Choroid plexus epithelial cell (primary cell): ENCODE results near the gene MAP2K7.
"Not testable (repeated sequence)": the region's sequence is repeated elsewhere in the genome, so short reads cannot be mapped to it uniquely, and the experiment has no call there.

Experiments used
- DNase-seq: peaks from one replicate; pipeline ENCODE4 v3.0.0-alpha.2; 2010; ENCODE audit warnings: low read depth
- H3K4me3 ChIP-seq: 2 replicates; pipeline ENCODE4 v1.5.1; 2011; ENCODE audit warnings: low read depth, mild to moderate bottlenecking, control low read depth, low read length, moderate library complexity
- CTCF ChIP-seq: conservative IDR thresholded peaks from 2 replicates; pipeline ENCODE4 v1.5.1; 2011; ENCODE audit warnings: low read depth, mild to moderate bottlenecking, control low read depth, inconsistent platforms, low read length, moderate library complexity

The MAP2K7 gene

DNA sequence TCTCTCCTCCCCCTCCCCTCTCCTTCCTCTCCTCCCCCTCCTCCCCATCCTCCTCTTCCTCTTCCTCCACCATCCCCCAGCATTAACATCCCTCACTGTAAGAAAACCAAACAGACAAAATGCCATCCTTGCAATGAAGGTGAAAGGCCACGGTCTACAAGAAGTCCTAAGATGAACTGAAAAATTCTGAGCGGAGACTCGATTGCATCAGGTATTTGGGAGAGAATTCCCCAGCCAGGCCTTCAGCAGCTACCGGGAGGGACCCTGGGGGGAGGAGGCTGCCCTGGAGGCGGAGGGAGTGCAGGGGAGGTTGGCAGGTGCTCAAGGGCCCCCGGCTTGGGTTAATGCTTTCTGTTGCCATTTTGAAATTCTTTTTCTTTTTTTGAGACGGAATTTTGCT is 49.9 kb downstream of the MAP2K7 start:
- no peak overlapping the region for H3K4me3 ChIP-seq
- no peak for TF ChIP-seq CTCF
- no peak for DNase-seq

GRCh38 chr19:7955696-7956095 is 52.0 kb downstream of the MAP2K7 start:
- H3K4me3 ChIP-seq: no peak overlapping the region
- no peak for DNase-seq
- TF ChIP-seq CTCF: no peak

DNA sequence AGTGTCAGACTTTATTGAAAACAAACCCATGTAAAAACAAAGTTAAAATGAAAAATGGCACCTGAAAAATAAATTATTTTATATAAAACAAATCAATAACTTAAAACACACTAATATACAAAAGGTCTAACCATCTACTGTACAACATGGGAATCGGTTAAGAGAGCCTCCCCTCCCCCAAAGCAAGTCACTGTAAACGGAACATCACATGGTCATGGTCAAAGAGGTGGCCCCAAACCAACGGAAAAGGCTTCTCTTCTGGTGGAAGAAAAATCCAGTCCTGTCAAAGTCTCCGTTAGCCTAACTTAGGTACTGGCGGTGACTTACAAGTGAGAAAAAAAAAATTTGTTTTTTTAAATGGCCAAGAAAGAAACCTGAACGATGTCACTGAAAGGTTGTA is 55.5 kb downstream of the MAP2K7 start:
- DNase-seq: no peak
- no peak overlapping the region for H3K4me3 ChIP-seq
- TF ChIP-seq CTCF: no peak

- not testable (repeated sequence) for H3K4me3 ChIP-seq, DNase-seq
Observed at GRCh38 chr19:7961082-7961481, 57.4 kb downstream of the MAP2K7 start.

DNA sequence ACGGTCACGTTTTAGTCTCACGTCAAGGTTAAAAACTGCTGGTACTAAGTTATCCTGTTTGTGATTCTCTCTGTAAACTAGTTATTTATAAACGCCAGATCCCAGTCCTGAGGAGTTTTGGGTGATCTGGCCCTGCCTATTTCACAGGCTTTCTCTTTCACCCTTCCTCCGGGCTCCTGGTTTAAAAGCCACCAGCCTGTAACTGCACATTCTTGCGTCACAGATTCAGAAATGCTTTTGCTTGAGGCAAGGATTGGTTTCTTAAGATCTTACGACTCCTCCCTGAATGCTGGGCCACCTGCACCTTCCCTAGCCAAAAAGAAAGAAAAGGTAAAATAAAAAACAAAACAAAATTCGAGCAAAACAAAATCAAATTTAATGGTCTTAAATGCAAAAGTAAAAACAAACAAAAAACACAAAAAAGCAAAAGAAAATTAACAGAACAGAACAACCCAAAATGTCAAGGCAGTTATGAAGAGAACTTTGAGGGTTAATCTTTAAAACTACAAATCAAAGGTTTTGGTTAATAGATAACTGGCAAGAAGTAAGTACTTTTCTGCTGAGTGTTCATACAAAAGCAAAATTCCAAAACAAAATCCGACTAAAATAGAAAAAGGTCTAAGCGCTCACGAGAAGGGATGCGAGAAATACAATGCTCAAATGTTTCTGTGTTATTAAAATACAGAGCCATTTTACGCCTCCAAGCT is 58.4 kb downstream of the MAP2K7 start:
- TF ChIP-seq CTCF: no peak
- H3K4me3 ChIP-seq: no peak overlapping the region

DNA sequence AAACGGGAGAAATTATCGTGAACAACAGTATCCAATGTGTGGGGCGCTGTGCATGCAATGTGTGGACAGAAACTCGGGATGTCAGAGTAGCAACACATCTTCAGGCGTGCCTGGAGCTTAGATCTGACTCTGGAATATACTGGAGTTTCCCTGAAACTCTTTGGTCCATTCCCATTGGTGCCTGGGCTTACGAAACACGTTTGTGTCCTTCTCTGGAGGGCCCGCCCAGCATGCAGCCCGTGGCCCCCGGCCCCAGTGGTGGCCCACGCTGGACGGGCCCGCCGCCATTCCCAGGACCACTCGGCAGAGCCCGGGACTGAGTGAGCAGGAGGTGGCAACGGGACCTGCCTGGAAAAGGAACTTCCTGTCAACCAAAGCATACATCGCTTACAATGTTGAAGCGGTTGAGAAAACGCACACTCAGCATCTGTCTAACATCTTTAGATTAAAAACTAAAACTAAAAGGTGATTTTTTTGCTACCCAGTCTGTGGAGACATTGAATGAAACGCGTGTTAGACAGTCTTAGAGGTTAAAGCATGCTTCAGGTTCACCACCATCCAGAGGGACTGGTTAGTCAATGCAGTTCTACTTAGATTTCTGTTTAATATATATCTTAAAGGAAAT is 59.1 kb downstream of the MAP2K7 start:
- TF ChIP-seq CTCF: no peak
- no peak for DNase-seq
- H3K4me3 ChIP-seq: no peak overlapping the region

More for the DNA sequence above, 58.4 kb downstream of the MAP2K7 start:
- no peak for DNase-seq

DNA sequence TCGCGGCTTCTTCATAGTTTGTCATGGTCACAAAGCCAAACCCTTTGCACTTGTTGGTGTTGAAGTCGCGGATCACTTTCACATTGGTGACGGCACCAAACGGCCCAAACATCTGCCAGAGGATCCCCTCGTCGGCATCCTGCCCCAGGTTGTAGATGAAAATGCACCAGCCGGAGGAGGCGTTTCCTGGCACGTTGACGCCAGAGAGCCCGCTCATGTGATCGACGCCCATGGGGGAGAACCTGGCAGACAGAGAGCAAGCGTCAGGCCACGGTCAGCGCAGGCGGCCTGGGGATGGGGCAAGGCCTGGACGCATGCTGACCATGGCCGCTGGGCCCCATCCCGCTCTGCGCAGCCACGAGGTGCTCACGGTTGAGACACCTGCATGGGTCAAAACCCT is 59.9 kb downstream of the MAP2K7 start:
- H3K4me3 ChIP-seq: no peak overlapping the region
- DNase-seq: no peak

More for the DNA sequence above, 59.9 kb downstream of the MAP2K7 start:
- no peak for TF ChIP-seq CTCF
